SH-SY5Y (cell line): ENCODE data around the gene SNRPB2.

Experiments
- GATA2 ChIP-seq: IDR thresholded peaks from 2 replicates; pipeline ENCODE4 v1.6.1; 2011; ENCODE audit warnings: mild to moderate bottlenecking, low read depth, low read length
- GATA3 ChIP-seq: IDR thresholded peaks from 2 replicates; pipeline ENCODE4 v1.6.1; 2011; ENCODE audit warnings: low read depth, mild to moderate bottlenecking, low read length, moderate library complexity

GRCh38 chr20:16747291-16747811 lies 17.5 kb downstream of the SNRPB2 start:
- TF ChIP-seq GATA3 (no peak), GATA2 (no peak)
